ENCODE results near the gene ATP9B.
"Not testable (repeated sequence)": the region's sequence is repeated elsewhere in the genome, so short reads cannot be mapped to it uniquely, and the experiment has no call there.

Gene ATP9B

DNA sequence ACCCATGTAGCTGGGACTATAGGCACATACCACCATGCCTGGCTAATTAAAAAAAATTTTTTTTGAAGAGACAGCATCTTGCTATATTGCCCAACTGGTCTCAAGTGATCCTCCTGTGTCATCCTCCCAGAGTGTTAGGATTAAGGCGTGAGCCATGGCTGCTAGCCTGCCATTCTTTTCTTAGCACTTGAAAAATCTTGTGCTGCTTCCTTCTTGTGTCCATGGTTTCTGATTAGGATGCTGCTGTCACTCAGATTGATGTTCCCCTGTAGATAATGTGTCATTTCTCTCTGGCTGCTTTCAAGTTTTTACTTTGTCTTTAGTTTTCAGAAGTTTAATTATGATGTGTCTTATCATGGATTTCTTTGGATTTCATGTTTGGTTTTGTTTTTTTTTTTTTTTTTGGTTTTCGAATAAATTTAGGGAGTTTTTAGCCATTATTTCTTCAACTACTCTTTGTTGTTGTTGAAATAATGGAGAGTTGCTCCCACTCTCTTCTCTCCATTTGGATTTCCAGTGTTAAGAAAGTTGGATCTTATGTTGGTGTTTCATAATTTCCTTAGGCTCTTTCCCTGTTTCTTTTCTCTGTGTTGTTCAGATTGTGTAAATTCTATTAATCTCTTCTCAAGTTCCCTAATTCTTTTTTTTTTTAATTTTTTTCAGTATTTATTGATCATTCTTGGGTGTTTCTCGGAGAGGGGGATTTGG lies 2.5 kb downstream of the ATP9B start:
- DNase-seq, result no peak

DNA sequence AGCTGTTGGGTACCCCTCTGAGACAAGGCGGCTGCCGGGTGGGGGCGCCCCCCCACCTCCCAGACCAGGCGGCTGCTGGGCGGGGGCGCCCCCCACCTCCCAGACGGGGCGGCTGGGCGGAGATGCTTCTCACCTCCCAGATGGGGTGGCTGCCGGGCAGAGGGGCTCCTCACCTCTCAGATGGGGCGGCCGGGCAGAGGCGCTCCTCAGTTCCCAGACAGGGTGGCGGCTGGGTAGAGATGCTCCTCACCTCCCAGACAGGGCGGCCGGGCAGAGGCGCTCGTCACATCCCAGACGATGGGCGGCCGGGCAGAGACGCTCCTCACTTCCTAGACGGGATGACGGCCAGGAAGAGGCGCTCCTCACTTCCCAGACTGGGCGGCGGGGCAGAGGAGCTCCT lies 3.5 kb downstream of the ATP9B start:
- DNase-seq, result not testable (repeated sequence)

DNA sequence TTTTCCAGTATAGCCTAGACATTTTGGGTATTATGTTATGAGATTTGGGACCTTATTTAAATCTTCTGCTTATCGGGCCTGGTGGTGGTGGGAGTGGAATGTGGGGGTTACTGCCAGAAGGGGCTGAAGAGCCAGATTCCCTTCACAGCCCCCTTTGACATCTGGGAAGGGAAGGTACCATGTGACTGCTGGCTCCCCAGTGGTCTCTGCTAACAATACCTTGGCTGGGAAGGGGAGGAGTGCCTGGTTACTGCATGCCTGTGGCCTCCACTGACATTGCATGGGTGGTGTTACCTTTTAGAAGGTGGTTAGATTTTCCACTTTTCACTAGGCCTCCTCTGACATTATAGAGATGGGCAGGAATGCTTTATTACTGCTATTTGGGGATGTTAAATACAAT lies 8.0 kb downstream of the ATP9B start:
- no peak for DNase-seq

DNA sequence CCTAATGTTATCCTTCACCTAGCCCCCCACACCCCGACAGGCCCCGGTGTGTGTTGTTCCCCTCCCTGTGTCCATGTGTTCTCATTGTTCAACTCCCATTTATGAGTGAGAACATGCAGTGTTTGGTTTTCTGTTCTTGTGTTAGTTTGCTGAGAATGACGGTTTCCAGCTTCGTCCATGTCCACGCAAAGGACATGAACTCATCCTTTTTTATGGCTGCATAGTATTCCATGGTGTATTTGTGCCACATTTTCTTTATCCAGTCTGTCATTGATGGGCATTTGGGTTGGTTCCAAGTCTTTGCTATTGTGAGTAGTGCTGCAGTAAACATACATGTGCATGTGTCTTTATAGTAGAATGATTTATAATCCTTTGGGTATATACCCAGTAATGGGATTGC lies 9.6 kb downstream of the ATP9B start:
- not testable (repeated sequence) for DNase-seq

DNA sequence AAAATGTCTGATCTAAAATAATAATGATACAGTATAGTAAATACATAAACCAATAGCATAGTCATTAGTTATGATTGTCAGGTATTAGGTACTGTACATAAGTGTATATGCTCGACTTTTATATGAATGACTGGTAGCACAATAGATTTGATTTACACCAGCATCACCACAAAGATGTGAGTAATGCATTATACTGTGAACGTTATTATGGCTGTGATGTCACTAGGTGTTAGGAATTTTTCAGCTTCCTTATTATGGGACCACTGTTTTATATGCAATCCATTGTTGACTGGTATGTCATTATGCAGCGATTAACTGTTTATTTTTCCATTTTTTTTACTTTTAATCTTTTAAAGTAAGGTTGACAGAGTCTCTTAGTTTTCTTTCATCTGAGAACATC lies 23.7 kb downstream of the ATP9B start:
- DNase-seq, result no peak

DNA sequence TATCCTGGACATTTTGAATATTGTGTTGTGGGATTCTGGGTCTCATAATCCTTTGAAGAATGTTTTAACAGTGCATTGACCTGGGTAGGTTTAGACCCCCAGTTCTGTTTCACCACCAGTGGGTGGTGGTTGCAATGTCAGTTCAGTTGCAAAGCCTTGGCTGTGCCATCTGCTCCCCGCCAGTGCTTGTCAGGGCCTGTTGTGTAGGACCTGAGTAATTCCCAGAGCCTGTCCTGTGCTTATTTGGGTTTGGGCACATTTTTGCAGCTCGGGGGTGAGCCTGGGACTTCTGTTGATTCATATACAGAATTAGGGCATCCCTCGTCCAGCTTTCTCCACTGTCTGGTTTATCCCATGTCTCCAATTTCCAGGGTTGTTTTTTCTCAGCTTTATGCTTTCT lies 24.8 kb downstream of the ATP9B start:
- no peak for DNase-seq

DNA sequence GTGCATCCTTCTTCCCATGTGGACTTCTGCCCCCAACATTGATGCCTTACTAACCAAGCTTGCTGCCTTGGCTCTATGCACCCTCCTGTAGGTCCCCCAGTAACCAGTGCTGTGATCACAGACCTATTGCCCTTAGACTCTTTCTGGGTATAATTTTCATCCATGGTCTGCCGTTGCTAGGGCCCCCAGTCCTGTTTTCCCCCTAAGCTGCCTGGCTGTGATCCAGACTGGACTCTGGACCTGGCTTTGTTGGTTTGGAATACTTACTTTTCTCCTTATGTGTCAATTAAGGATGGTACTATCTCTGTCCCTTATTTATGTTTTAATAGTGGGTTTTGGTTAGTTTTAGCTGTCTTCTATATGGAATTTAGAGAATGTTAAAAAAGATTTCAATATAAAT lies 26.0 kb downstream of the ATP9B start:
- DNase-seq, result no peak

DNA sequence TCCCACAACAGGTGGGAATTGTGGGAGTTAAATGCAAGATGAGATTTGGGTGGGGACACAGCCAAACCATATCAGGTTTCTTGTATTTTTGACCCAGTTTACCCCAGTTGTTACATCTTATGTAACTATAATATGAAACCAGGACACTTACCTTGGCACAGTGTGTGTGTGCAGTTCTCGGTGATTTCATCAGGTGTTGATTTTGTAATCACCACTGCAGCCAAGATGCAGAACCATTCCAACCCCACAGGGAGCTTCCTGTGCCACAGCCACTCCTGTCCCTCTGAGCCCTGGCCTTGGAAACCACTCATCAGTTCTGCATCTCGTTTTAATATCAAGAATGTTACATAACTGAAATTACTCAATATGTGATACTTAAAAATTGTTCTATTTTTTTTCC lies 31.8 kb downstream of the ATP9B start:
- no peak for DNase-seq

DNA sequence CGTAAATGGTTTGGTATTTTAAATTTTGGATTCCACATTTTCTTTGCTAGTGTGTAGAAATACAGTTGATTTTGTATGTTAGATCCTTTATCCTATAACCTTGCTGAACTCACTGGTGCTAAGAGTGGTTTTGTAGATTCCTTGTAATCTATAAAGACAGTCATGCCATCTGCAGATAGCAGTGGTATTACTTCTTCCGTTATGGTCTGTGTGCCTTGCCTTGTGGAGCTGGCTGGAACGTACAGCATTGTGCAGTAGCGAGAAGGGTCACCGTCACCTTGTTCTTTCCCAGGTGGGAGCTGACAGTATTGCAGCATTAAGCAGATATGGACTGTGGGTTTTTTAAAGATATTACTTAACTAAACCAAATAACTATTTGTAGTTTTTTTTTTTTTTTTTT lies 33.7 kb downstream of the ATP9B start:
- no peak for DNase-seq

DNA sequence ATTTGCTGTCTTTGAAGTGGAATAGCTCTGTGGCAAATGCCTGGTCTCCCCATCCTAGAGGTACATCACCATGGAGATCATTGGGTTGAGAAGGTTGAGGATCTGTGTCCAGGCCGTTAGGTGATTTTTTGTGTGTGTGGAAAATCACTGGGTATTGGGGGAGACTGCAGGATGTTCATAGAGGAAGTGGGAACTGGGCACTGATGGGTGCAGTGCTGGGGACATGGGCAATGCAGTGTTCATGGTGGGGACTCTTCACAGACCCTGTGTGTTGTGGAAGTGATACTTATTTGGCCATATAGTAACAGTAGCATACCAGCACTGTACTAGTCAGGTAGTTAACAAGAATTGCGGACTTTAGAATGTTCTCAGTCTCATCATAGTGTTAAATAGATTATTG lies 34.9 kb downstream of the ATP9B start:
- no peak for DNase-seq

DNA sequence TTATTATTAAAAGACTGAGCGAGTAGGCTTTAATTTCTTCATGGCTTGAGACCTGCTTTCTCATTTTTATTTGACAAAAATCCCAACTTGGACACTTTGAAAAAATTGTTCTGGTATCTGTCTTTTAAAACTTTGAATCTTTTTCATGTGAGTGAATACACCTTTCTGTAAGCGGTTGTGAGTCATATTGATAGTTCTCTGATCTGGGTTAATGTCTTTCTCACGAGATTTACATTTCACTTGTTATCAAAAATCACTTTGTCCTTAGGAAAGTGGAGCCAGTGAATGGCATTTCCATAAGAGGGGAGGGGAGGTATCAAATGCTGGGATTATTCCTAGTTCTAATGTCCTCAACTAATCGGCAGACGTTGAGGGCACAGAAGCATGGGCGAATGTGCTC lies 36.3 kb downstream of the ATP9B start:
- no peak for DNase-seq

DNA sequence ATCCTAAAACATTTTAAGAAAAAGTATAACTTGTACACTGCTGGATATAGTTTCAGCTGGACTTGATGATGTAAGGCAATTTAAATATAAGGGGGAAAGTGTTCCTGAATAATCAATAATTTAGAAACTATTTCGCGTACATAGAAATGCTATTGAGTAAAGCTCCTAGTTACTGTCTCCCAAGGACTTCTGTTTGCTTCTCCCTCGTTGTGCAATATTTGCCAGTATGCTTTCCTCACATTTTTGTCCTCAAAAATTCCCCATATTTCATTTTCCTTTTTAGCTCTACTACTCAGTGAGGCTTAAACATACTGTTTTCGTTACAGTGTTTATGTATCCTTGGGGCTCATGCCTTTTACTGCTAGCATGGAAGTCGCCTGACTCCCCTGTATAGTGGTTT lies 36.9 kb downstream of the ATP9B start:
- DNase-seq, result no peak

DNA sequence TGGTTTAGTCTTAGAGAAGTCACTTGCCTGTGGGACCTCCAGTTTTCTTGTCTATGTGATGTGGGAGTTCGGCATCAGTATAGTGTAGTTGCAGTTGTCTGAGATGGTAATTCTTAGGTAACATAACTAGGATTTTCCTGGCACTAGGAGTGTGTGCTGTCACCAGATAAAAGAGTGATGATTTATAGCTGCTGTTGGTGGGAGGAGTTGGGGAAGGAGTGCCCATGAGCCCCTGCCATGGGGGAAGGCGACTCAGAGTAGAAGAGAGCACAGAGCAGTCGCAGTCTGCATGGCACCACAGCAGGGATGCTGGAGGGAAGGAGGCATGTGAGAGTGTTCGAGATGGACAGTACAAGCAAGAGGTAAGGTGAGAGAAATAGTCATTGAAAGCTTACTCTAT lies 38.7 kb downstream of the ATP9B start:
- DNase-seq, result no peak

DNA sequence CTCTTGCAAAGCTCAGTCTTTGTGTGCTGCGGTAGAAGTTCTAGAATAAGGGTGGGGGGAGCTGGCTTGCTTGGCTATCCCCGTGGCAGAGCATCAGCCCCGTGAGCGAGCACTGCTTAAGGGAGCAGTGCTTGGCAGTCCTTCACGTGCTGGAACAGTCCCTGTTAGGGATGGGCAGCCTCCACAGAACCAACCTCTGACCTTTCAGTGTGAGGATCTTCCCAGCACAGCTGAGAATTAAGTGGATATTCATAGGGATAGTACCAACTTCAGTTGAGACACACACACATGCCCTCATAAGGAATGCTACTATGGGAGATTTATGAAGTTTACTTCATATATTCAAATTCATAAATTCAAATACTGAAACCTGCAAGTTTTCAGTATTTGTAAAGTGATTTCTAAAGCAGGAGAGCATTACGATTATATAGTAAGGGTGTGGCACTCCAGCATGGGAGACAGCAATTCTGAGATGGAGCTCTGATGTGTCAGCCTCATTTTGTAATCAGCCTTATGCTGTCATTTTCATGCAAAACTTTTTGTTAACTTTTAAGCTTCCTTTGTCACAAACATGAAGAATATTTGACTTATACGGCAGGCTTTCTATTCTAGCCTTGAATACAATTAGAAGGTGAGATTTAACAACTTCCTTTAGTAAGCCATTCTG lies 39.5 kb downstream of the ATP9B start:
- no peak for DNase-seq

DNA sequence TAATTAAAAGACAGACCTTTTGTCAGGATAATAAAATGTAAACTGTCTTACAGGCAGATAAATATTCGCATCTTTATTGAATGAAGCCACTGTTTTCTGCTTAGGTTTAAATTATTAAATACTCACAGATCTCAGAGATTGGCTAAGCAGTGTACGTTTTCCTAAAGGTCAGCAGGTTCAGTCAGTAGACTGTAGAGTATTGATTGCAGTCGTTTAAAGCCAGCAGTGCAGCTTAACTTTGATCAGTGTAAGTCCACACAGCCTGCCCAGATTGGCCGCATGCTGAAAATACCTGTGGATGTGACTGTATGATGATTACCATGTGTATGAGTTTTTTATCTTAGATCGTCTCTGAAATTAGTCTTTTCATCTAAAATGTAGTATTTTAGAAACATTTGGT lies 42.3 kb downstream of the ATP9B start:
- DNase-seq, result no peak

DNA sequence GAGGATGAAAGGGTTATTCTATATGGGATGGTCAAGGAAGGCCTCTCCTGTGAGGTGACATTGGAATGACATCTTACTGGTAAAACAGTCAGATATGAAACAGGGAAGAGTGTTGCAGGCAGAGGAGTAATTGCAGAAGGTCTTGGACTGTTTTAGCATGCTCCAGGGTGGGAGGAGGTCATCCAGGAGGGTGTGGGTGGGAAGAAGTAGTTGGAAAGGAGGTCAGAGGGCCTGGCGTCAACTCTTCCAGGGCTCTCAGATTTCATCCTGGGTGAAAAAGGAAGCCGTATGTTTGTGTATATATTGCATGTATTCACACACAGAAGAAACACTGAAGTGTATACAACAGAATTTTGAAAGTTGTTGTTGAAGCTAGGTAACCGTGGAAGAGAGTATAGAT lies 48.2 kb downstream of the ATP9B start:
- no peak for DNase-seq

DNA sequence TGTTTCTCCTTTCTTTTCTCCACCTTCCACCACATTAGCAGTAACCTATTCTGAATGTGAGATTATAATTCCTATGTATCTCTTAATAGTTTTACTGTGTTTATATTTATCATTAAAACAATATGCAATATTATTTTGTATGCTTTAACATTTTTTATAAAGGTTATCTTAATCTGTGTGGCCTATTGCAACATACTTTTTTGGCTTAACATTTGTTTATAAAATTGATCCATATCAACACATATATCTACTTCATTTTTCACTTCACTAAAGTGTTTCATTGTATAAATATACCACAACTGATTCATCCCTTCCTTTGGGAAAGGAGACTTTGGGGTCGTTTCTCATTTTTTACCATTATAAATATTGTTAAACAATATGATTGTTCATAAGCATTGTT lies 48.6 kb downstream of the ATP9B start:
- no peak for DNase-seq

DNA sequence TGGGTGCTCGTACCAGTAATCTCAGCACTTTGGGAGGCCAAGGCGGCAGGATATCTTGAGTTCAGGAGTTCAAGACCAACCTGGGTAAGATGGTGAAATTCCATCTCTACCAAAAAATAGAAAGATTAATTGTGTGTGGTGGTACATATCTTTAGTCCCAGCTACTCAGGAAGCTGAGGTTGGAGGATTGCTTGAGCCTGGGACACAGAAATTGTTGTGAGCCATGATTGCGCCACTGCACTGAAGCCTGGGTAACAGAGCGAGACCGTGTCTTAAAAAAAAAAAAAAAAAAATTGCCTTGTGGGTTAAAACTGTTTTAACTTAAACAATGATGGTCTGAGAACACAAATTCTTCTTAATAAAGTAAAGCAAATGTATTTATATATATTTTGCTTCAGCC lies 49.6 kb downstream of the ATP9B start:
- no peak for DNase-seq

DNA sequence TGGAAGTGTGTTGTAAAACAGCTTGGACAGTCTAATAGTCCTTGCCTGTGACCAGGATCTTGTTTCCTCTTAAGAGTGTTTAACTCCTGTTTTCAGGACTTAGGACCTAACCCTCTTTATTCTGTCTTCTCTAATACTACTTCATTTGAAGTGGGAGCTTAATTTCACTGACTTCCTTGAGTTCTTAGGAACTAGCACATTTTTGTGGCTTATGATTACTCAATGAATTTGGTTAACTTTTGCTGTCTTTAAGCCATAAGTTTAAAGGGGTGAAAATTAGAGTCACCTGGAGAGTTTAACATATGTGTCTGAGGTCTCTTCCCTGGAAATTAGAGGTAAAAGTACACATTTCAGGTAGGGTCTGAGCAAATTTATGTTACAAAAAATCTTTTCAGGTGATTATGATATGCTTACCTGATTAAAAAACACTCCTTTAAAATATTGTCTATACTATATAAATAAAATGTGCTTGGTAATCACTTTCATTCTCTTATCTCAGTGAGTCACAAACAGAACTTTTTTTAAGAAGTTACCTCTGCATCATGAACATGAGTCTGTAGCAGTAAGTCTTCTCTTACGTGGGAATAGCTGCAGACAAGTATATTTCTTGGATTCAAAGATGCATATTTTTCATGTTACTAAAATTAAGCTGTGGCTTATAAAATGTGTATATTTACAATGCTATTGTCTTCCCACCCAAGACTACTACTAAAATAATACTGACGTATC lies 52.7 kb downstream of the ATP9B start:
- no peak for DNase-seq

DNA sequence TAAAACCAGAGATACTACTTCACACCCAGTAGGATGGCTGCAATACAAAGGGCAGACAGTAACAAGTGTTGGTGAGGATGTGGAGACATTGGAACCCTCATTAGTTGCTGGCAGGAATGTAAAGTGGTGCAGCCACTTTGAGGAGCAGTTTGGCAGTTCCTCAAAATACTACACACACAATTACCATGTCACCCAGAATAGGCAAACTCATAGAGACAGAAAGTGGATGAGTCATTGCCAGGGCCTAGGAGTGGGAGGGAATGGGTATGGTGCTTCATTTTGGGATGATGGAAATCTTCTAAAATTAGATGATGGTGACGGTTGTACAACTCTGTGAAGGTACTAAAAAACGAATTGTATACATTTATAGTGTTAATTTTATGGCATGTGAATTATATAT lies 54.8 kb downstream of the ATP9B start:
- no peak for DNase-seq

DNA sequence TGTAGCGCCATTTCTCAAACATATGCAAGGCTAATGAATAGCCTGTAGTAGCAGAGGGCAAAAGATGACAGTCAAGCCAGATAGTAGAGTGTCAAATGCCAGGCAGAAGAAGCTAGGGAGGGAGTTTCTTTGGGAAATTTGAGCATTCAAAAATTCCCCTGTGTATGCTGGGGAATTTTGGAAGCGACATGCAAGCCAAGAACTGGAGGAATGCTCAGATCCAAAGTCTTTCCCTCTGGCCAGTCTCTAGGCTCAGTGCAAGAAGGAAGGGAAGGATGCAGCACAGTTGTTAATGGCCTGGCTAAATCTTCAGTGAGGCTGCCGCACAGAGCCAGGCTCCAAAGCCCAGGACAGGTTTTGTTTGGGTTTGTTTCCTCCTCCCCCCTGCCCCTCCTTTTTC lies 59.9 kb downstream of the ATP9B start:
- no peak for DNase-seq

DNA sequence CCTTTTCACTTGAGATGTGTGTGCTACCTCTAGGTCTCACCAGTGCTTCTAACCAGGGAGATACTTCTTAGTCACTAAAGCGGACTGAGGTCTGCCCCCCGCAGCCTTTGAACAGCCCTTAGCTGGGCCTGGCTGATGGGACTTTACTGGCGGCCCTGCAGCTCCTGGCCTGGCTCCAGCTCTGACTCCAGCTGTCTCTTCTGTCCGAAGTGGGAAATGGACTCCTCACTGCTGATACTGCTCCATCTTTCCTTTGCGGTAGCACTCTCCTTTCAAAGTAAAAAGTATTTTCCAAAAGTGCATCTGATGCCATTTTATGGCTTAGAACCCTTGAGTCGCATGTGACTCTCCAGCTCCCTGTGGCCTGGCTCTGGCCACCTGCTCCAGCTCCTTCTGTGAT lies 64.5 kb downstream of the ATP9B start:
- DNase-seq, result no peak

DNA sequence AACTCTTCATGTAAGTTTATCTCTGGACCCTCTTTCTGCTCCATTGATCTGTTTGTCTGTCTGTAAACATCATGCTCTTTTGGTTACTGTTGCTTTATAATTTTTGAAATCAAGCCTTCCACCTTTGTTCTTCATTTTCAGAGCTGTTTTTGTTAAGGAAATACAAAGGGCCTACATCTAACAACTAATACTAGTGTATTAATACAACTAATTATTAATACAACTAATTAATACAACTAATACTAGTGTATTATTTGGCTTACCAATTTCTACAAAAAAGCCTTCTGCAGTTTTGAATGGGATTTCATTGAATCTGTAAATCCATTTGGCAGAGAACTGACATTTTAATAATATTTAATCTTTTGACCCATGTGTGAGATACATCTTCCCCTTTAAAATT lies 66.7 kb downstream of the ATP9B start:
- DNase-seq, result no peak

DNA sequence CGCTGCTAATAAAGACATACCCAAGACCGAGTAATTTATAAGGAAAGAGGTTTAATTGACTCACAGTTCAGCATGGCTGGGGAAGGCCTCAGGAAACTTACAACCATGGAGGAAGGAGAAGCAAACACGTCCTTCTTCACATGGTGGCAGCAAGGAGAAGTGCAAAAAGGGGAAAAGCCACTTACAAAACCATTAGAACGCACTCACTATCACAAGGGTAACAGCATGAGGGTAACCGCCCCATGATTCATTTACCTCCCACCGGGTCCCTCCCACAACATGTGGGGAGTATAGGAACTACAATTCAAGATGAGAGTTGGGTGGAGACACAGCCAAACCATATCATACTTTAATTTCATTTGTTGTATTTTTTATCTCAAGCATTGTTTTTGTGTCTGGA lies 67.5 kb downstream of the ATP9B start:
- no peak for DNase-seq

DNA sequence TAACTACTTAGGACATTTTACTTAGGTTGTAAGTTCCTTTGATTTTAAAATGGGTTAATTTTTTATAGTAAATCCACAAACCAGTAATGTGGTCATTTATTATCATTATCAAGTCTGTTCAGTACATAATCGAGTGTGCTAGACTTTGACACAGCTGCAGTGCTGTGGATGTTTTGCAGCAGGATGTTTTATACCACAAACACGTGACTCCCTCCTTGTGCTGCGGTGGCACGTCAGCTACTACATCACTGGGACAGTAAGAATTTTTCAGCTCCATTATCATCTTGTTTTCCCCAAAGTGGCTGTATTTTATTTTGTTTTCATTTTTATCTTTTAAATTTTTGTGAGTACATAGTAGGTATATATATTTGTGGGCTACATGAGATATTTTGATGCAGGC lies 70.0 kb downstream of the ATP9B start:
- no peak for DNase-seq

Measured in activated naive CD4-positive, alpha-beta T cell treated with Interleukin-2 at 50 U/mL for 16 hours (primary cell).